BJ (cell line): ENCODE measurements around the gene SMARCAD1. TPM values are rescaled to one million over a fixed set of nuclear protein-coding genes. Genes with fewer than 3 reads are reported as not detected.

Source experiments
- CTCF ChIA-PET: fragments of 350-600 bp; formaldehyde crosslinking; extraction: SDS; loops from one replicate; lab custom pipeline; 2021; ENCODE audit warnings: antibody characterized with exemption, inconsistent platforms; lab: Yijun Ruan, JAX
- POLR2A ChIA-PET: fragments of 300-600 bp; sonication (Branson Sonifier 250); formaldehyde crosslinking; extraction: SDS; loops from one replicate; lab custom pipeline; 2021; ENCODE audit warnings: antibody characterized with exemption; lab: Charles Lee
- DNase-seq: peaks from one replicate; pipeline ENCODE4 v3.0.0-alpha.2; 2011; ENCODE audit warnings: low read depth
- H3K27me3 ChIP-seq: 2 replicates; pipeline ENCODE4 v1.6.0; 2011; ENCODE audit warnings: low read length; ENCODE audit not compliant: control insufficient read depth, insufficient read depth
- H3K36me3 ChIP-seq: 2 replicates; pipeline ENCODE4 v1.5.1; 2011; ENCODE audit warnings: low read length; ENCODE audit not compliant: control insufficient read depth, insufficient read depth
- H3K4me3 ChIP-seq: 2 replicates; pipeline ENCODE4 v1.5.1; 2011; ENCODE audit warnings: low read depth, mild to moderate bottlenecking, control low read depth, low read length
- polyA plus RNA-seq: library from polyadenylated mRNA; depleted of rRNA; stranded (reverse); fragments of >200 nt; gene quantifications from 2 replicates; pipeline ENCODE4 v1.2.3, GENCODE V29; 2011
- TF ChIP-seq, protein P1 (sequence below): IDR thresholded peaks from 2 replicates; pipeline ENCODE4 v1.5.1; 2011; ENCODE audit warnings: low read depth, mild to moderate bottlenecking, control low read depth, inconsistent platforms, low read length, moderate library complexity; ENCODE audit not compliant: insufficient read depth

The SMARCAD1 gene
- polyA plus RNA-seq, 1 experiment = 8.2 TPM

DNA sequence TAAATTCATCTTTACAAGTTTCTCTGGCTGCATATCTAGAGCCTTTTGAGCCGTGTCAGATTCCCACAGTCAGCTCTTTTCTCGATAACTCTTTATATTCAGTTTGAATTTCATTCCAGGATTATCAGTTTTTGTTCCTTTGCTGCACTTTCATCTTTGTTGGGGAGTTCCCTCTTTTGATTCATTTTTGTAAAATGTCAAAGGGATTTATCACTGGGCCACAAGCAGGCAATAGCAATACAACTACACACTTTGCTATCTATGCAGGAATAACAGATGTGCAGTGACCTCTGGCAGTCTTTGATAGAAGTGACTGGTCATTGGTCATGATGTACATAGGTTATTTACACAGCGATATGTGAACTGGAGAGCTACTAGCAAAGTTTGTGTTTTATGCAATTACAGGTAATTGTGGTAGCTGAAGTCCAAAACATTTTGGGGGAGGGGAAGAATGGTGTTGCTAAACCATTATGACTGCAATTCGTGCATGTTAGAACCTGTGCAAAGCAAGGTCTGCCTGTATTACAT, 91.1 kb downstream of the SMARCAD1 start:
- no peak for DNase-seq
- CTCF ChIA-PET = no interaction called here

DNA sequence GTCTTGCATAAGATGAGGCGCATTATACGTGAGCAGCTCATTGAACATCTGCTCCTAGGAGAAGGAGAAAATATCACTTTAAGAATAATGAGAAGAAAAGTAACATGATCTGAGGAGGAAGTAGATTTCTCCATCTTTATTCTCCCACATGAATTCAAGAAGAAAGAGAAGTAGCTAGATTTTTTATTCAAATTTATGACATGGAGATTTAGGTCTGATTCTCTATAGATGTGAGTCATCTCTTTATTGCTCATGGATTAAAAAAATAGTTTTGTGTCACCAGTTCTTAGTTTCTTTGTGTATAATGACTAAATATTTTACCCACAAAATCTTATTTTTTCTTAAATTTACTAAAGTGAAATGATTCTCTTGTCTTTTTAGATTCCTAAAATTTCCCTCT, 94.5 kb downstream of the SMARCAD1 start:
- no peak overlapping the region for H3K4me3 ChIP-seq
- CTCF ChIA-PET = no interaction called here
- no peaks in the 10 kb centered on the region for H3K27me3 ChIP-seq
- POLR2A ChIA-PET = no interaction called here
- DNase-seq = no peak
- TF ChIP-seq, protein P1, sequence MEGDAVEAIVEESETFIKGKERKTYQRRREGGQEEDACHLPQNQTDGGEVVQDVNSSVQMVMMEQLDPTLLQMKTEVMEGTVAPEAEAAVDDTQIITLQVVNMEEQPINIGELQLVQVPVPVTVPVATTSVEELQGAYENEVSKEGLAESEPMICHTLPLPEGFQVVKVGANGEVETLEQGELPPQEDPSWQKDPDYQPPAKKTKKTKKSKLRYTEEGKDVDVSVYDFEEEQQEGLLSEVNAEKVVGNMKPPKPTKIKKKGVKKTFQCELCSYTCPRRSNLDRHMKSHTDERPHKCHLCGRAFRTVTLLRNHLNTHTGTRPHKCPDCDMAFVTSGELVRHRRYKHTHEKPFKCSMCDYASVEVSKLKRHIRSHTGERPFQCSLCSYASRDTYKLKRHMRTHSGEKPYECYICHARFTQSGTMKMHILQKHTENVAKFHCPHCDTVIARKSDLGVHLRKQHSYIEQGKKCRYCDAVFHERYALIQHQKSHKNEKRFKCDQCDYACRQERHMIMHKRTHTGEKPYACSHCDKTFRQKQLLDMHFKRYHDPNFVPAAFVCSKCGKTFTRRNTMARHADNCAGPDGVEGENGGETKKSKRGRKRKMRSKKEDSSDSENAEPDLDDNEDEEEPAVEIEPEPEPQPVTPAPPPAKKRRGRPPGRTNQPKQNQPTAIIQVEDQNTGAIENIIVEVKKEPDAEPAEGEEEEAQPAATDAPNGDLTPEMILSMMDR = no peak
- no peaks in the 10 kb centered on the region for H3K36me3 ChIP-seq

More for the DNA sequence above, 91.1 kb downstream of the SMARCAD1 start:
- TF ChIP-seq, protein P1 = no peak
- H3K4me3 ChIP-seq = no peak overlapping the region
- H3K36me3 ChIP-seq = no peaks in the 10 kb centered on the region
- no peaks in the 10 kb centered on the region for H3K27me3 ChIP-seq
- POLR2A ChIA-PET = no interaction called here

DNA sequence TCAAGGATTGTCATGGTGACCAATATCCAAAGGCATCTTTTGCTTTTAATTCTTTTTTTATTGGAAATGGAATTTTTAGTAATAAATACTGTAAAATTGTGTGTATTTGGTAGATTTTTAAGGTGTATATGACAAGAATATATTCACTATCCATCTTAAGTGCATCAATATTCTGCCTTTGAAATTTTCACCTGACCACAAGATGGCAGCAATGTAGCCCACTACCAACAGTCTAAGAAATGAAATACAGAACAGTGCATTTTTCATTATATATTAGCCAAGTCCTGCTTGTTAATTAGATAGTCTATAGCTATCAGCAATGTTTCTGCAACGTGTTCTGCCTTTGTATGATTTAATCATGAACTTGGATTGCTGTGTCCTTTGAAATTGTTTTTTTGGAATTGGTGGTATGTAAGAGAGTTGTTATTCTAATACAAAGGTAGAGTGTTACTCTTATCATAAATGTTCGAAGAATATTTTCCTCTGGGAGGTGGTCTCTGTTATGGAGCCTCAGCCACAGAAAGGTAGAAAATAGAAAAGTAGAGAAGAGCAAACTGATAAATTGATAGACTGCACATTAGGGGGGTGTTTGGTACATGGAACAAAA, 96.8 kb downstream of the SMARCAD1 start:
- DNase-seq = peak; percentile 1
- ChIA-PET CTCF (interaction anchor here (1.2 to 1.7 kb wide), 2 partner anchors 13 to 18 kb away, joined by 4 read pairs; no protein-coding TSS in a partner anchor), POLR2A (no interaction called here)
- TF ChIP-seq, protein P1 = peak; percentile 57
- Histone ChIP-seq H3K4me3 (no peak overlapping the region), H3K36me3 (no peaks in the 10 kb centered on the region), H3K27me3 (no peaks in the 10 kb centered on the region)

DNA sequence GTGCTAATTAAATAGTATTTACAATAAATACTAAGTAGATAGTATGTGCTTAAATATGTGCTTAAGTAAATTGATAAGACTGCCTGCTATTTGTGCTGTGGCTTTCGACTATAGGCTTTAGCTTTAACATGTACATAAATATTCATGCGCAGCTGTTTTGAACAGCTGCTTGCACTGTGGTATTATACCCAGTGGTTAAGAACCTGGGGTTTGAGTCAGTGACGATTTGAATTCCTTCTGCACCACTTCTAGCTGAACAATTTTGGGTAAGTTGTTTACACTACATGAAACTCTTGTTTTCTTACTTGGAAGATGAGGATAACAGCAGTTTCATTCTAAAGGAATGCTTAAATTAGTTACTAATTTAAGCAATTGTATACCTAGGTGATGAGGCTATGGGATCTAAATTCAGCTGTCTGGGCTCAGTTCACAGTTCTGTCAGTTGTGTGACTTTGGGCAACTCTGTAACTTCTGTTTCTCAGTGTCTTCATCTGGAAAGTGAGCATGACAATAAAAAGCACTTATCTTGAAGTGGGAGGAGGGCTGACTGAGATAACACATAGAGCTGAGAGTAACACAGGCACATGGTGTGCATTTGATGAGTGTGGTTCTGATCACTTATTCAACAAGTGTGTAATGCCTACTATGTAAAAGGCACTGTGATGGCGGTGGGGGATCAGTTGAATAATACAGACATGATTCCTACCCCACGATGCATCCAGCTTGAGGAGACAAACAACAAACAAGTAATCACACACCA, 98.0 kb downstream of the SMARCAD1 start:
- Histone ChIP-seq H3K27me3 (no peaks in the 10 kb centered on the region), H3K36me3 (no peaks in the 10 kb centered on the region), H3K4me3 (no peak overlapping the region)
- CTCF ChIA-PET = interaction anchor here (0.6 to 1.7 kb wide), 6 partner anchors 14 to 451 kb away, joined by 3 to 4 read pairs (median 4); no protein-coding TSS in a partner anchor
- no peak for DNase-seq
- TF ChIP-seq, protein P1 = no peak
- POLR2A ChIA-PET = no interaction called here

DNA sequence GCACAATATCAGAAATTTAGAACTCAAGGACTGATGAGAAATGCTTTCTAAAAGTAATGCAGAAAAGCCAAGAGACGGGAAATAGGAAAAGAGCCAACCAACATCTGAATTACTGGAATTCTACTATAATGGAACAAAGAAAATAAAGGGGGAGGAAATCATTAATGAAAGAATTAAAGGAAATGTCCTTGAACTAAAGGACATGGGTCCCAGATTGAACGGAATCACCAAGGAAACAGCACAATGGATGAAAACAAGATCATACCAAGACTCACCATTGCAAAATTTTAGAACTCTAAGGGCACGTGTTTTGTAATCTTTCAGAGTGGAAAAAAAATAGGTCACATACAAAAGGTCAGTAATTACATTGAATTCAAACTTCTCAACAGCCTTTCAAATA, 99.0 kb downstream of the SMARCAD1 start:
- H3K36me3 ChIP-seq = no peaks in the 10 kb centered on the region
- ChIA-PET CTCF (interaction anchor here (1.1 kb wide), 1 partner anchor 289 kb away, joined by 3 read pairs; no protein-coding TSS in a partner anchor), POLR2A (no interaction called here)
- no peak for DNase-seq
- TF ChIP-seq, protein P1 = no peak
- no peak overlapping the region for H3K4me3 ChIP-seq
- no peaks in the 10 kb centered on the region for H3K27me3 ChIP-seq
